Mesenchymal stem cell (in vitro differentiated cells and primary cell): ENCODE results near the gene NDUFV3.
"Not testable (repeated sequence)": the region's sequence is repeated elsewhere in the genome, so short reads cannot be mapped to it uniquely, and the experiment has no call there.

Experiments
- DNase-seq: peaks from one replicate; pipeline ENCODE4 v3.0.0-alpha.2; 2013
- H2AFZ ChIP-seq: one replicate; pipeline ENCODE4 v1.6.1; 2013; ENCODE audit warnings: low read depth, mild to moderate bottlenecking, control low read depth, inconsistent platforms, low read length, moderate library complexity
- H2AK5ac ChIP-seq: 2 replicates; pipeline ENCODE4 v1.6.1; 2013; ENCODE audit warnings: low read length, moderate library complexity, mild to moderate bottlenecking, inconsistent platforms; ENCODE audit not compliant: severe bottlenecking
- H2BK120ac ChIP-seq: one replicate; pipeline ENCODE4 v1.6.1; 2013; ENCODE audit warnings: low read depth, mild to moderate bottlenecking, inconsistent platforms, low read length, moderate library complexity
- H2BK12ac ChIP-seq, 2 experiments: one replicate each; pipeline ENCODE4 v1.6.1; 2013; ENCODE audit warnings: inconsistent platforms in 2 of 2, low read length in 2 of 2, mild to moderate bottlenecking in 2 of 2, moderate library complexity in 2 of 2, control low read depth in 1 of 2
- H2BK15ac ChIP-seq: one replicate; pipeline ENCODE4 v1.6.1; 2013; ENCODE audit warnings: mild to moderate bottlenecking, low read depth, inconsistent platforms; ENCODE audit not compliant: poor library complexity, severe bottlenecking
- H2BK5ac ChIP-seq: 2 replicates; pipeline ENCODE4 v1.6.1; 2013; ENCODE audit warnings: low read depth, mild to moderate bottlenecking, low read length, control low read depth, inconsistent platforms; ENCODE audit not compliant: poor library complexity, severe bottlenecking
- H3K14ac ChIP-seq, 2 experiments: one replicate each; pipeline ENCODE4 v1.6.1; 2013; ENCODE audit warnings: inconsistent platforms in 2 of 2, low read length in 2 of 2, control low read depth in 1 of 2, mild to moderate bottlenecking in 1 of 2, moderate library complexity in 1 of 2
- H3K18ac ChIP-seq, 2 experiments: one replicate each; pipeline ENCODE4 v1.6.1; 2013; ENCODE audit warnings: inconsistent platforms in 2 of 2, low read length in 2 of 2, control low read depth in 1 of 2, low read depth in 1 of 2, mild to moderate bottlenecking in 1 of 2
- H3K23ac ChIP-seq, 2 experiments: one replicate each; pipeline ENCODE4 v1.6.1; 2013; ENCODE audit warnings: inconsistent platforms in 2 of 2, low read length in 2 of 2, mild to moderate bottlenecking in 2 of 2, moderate library complexity in 2 of 2, control low read depth in 1 of 2
- H3K27ac ChIP-seq: 2 replicates; pipeline ENCODE4 v1.5.1; 2013; ENCODE audit warnings: mild to moderate bottlenecking, moderate library complexity, low read length, control low read depth, inconsistent platforms; ENCODE audit not compliant: poor library complexity, severe bottlenecking
- H3K27me3 ChIP-seq, 2 experiments: 2 replicates each; pipeline versions ENCODE4 v1.6.1 to v1.7.0; 2013; ENCODE audit warnings: low read length in 2 of 2, mild to moderate bottlenecking in 2 of 2, moderate library complexity in 2 of 2, control low read depth in 1 of 2, inconsistent platforms in 1 of 2; ENCODE audit not compliant: control insufficient read depth in 1 of 2, insufficient read depth in 1 of 2
- H3K36me3 ChIP-seq, 2 experiments: 2 replicates each; pipeline versions ENCODE4 v1.6.1 to v1.7.0; 2013; ENCODE audit warnings: low read length in 2 of 2, control low read depth in 1 of 2, inconsistent platforms in 1 of 2, low read depth in 1 of 2, mild to moderate bottlenecking in 1 of 2; ENCODE audit not compliant: insufficient read depth in 2 of 2, control insufficient read depth in 1 of 2
- H3K4ac ChIP-seq, 2 experiments: one replicate each; pipeline ENCODE4 v1.6.1; 2013; ENCODE audit warnings: inconsistent platforms in 2 of 2, low read length in 2 of 2, mild to moderate bottlenecking in 2 of 2, moderate library complexity in 2 of 2, control low read depth in 1 of 2, low read depth in 1 of 2
- H3K4me1 ChIP-seq: 2 replicates; pipeline ENCODE4 v1.6.1; 2013; ENCODE audit warnings: low read depth, low read length, control low read depth; ENCODE audit not compliant: control insufficient read depth, insufficient read depth
- H3K4me2 ChIP-seq: 2 replicates; pipeline ENCODE4 v1.6.1; 2013; ENCODE audit warnings: low read length, mild to moderate bottlenecking, inconsistent platforms; ENCODE audit not compliant: poor library complexity, severe bottlenecking
- H3K4me3 ChIP-seq, 2 experiments: 2 replicates each; pipeline versions ENCODE4 v1.5.1 to v1.7.0; 2013; ENCODE audit warnings: low read length in 2 of 2, mild to moderate bottlenecking in 2 of 2, control low read depth in 1 of 2, low read depth in 1 of 2; ENCODE audit not compliant: insufficient read depth in 1 of 2
- H3K79me1 ChIP-seq: replicated peaks from 2 replicates; pipeline ENCODE4 v1.6.1; 2013; ENCODE audit warnings: mild to moderate bottlenecking, control low read depth, low read length, inconsistent platforms; ENCODE audit not compliant: poor library complexity, severe bottlenecking
- H3K9ac ChIP-seq: 2 replicates; pipeline ENCODE4 v1.7.0; 2013; ENCODE audit warnings: mild to moderate bottlenecking, low read length, moderate library complexity
- H3K9me3 ChIP-seq: 2 replicates; pipeline ENCODE4 v1.7.0; 2013; ENCODE audit warnings: mild to moderate bottlenecking, low read length; ENCODE audit not compliant: control insufficient read depth
- H4K8ac ChIP-seq: one replicate; pipeline ENCODE4 v1.6.1; 2013; ENCODE audit warnings: inconsistent platforms, mild to moderate bottlenecking, low read length, moderate library complexity
- H4K91ac ChIP-seq: one replicate; pipeline ENCODE4 v1.6.1; 2013; ENCODE audit warnings: mild to moderate bottlenecking, low read length, inconsistent platforms
- WGBS: methylation state at CpG from one replicate; pipeline ENCODE4 v1.1.7; 2013; ENCODE audit warnings: mixed read lengths; 5-methylcytosine and 5-hydroxymethylcytosine counted together

Gene NDUFV3

DNA sequence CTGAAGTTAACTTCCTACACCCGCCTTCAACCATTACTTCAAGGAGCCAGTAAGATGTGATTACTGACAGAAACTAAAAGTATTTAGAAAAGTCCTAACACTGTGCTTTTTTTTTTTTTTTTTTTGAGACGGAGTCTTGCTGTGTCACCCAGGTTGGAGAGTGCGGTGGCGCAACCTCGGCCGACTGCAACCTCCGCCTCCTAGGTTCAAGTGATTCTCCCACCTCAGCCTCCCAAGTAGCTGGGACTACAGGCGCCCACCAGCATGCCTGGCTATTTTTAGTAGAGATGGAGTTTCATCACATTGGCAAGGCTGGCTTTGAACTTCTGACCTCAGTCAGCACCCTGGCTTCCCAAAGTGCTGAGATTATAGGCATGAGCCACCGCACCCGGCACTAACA, 17.3 kb upstream of the NDUFV3 start:
- 94% methylated on average over 3 of the region's 10 CpGs for WGBS
- not testable (repeated sequence) for H2BK5ac ChIP-seq, H4K91ac ChIP-seq, H3K27me3 ChIP-seq, H4K8ac ChIP-seq, H3K14ac ChIP-seq, H2AK5ac ChIP-seq, H3K27ac ChIP-seq, H3K23ac ChIP-seq, H3K18ac ChIP-seq, H2AFZ ChIP-seq, H2BK12ac ChIP-seq, H2BK120ac ChIP-seq, H3K4ac ChIP-seq, H3K9me3 ChIP-seq, H3K4me1 ChIP-seq, DNase-seq, H2BK15ac ChIP-seq, H3K4me3 ChIP-seq, H3K4me2 ChIP-seq, H3K9ac ChIP-seq
- Histone ChIP-seq H3K36me3 (peaks cover 38 to 42% of the 10 kb centered on the region in 2 experiments), H3K79me1 (peaks cover 33% of the 10 kb centered on the region)

DNA sequence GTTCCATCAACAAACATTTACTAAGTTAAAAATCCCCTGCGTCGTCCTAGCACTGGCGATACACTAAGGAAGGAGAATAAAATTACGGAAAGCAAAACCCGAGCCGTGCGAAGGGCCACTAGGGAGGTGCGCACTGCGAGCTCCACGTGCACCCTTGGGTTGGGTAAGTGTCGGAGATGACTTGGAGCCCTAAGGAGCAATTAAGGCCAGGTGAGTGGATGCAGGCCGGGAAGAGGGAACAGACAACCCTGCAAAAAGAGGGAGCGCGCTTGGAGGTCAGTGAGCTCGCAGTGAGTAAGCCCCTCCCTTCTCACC, 14.5 kb upstream of the NDUFV3 start:
- Histone ChIP-seq H3K27ac (peak overlapping the region; percentile 70), H3K9me3 (no peaks in the 10 kb centered on the region), H3K9ac (peak overlapping the region; percentile 92), H2AK5ac (no peak overlapping the region), H2AFZ (peak overlapping the region; percentile 16), H3K4me1 (peaks cover 3% of the 10 kb centered on the region), H3K4me2 (peak overlapping the region; percentile 97), H2BK5ac (no peak overlapping the region), H2BK15ac (no peak overlapping the region), H4K8ac (peak overlapping the region; percentile 81), H3K27me3 (no peaks in the 10 kb centered on the region), H3K14ac (no peak overlapping the region), H3K79me1 (peaks cover 20% of the 10 kb centered on the region), H3K36me3 (peaks cover 13 to 22% of the 10 kb centered on the region in 2 experiments), H3K23ac (no peak overlapping the region), H3K18ac (peak overlapping the region; percentile 80 to 94), H4K91ac (peak overlapping the region; percentile 50), H3K4me3 (peak overlapping the region; percentile 88 to 97), H2BK12ac (no peak overlapping the region), H3K4ac (peak overlapping the region in 1 of 2 experiments; percentile 47), H2BK120ac (no peak overlapping the region)
- no peak for DNase-seq
- 2% methylated on average over 15 of the region's 15 CpGs for WGBS

DNA sequence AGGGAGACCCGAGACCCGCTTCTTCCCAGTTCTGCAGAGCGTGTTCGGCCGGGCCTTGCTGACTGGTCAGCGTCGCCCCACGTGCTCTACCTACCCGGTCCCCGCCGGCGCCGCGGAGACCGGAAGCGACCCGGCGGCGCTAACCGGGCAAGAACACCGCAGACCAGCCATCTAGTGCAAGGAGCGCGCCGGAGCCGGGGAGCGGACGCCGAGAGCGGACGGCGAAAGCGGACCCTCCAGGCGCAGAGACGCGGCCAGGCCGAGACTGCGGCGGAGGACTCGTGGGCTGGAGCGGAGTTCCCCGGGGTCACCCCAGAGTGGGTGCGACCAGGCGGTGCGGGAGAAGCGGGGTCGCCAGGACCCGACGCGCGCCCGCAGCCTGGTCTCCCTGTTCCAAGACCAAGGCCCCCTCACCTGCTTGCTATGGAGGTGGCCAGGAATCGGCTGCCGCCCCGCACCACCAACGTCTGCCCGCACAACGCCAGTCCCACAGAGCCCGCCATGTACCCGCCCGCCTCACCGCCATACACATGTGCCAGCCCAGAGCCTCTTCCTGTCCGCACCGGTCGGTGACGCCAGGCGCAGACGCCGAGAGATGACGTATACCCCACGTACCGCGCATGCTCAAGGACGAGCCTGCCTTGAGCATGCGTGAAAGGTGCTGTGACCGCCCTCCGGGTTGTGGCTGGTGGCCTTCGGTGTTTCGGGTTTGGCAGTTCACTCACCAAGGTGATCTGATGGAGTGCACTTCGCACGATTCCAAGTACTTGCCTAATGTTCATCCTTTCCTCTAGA, 13.9 kb upstream of the NDUFV3 start, which contains the start of gene WDR4:
TSS of gene WDR4 (minus strand) at position 547 of the 795 bp plus-strand sequence. CDS start at position 503, 44 bp downstream.
- WGBS: under 1% methylated on average over 79 of the region's 80 CpGs
- H4K8ac ChIP-seq: peak within 1 kb of the TSS; percentile 87
- no peaks in the 10 kb centered on the region for H3K27me3 ChIP-seq
- H3K9ac ChIP-seq: peak within 1 kb of the TSS; percentile 92
- H3K4ac ChIP-seq: peak within 1 kb of the TSS; percentile 79 to 81
- H3K23ac ChIP-seq: peak within 1 kb of the TSS in 1 of 2 experiments; percentile 84
- H2BK120ac ChIP-seq: peak within 1 kb of the TSS; percentile 54
- peaks cover 3% of the 10 kb centered on the region for H3K4me1 ChIP-seq
- peak within 1 kb of the TSS; percentile 97 for H3K4me2 ChIP-seq
- H3K9me3 ChIP-seq: no peaks in the 10 kb centered on the region
- peak within 1 kb of the TSS; percentile 70 for H3K27ac ChIP-seq
- peaks cover 13 to 21% of the 10 kb centered on the region in 2 experiments for H3K36me3 ChIP-seq
- H2AFZ ChIP-seq: peak within 1 kb of the TSS; percentile 46
- peak; percentile 97 for DNase-seq
- H2BK15ac ChIP-seq: peak within 1 kb of the TSS; percentile 96
- no peak within 1 kb of the TSS for H2BK5ac ChIP-seq
- H3K18ac ChIP-seq: peak within 1 kb of the TSS; percentile 80 to 94
- no peak within 1 kb of the TSS for H2AK5ac ChIP-seq
- peak within 1 kb of the TSS; percentile 93 for H4K91ac ChIP-seq
- H2BK12ac ChIP-seq: no peak within 1 kb of the TSS
- peak within 1 kb of the TSS; percentile 88 to 97 for H3K4me3 ChIP-seq
- H3K14ac ChIP-seq: peak within 1 kb of the TSS in 1 of 2 experiments; percentile 36
- H3K79me1 ChIP-seq: peaks cover 18% of the 10 kb centered on the region

DNA sequence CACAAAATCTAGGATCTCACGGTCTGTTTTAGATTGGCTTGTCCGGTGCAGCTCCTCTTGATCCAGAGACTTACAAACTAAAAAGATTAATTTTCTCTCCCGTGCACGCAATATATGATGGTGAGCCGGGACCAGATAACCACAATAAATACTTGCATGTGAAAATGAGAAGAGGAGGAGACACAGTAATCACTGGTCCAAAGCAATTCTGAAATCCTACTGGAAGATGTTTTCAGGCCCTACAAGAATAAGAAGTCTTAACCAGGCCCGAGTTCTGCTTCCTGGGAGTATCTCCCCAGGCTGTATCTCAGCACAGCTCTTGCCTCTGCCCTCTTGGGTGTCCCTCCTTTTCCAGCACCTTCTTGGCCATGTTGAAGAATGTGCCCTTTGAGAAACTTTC, 12.8 kb upstream of the NDUFV3 start:
- Histone ChIP-seq H4K91ac (peak overlapping the region; percentile 27), H2AK5ac (peak overlapping the region; percentile 89), H3K14ac (no peak overlapping the region), H3K18ac (no peak overlapping the region), H2BK120ac (no peak overlapping the region), H3K36me3 (peaks cover 9 to 17% of the 10 kb centered on the region in 2 experiments), H2BK12ac (no peak overlapping the region), H3K27me3 (no peaks in the 10 kb centered on the region), H3K27ac (no peak overlapping the region), H2BK15ac (no peak overlapping the region), H3K4ac (no peak overlapping the region), H2BK5ac (no peak overlapping the region), H3K4me3 (peak overlapping the region in 1 of 2 experiments; percentile 88), H3K9ac (peak overlapping the region; percentile 92), H2AFZ (no peak overlapping the region), H3K9me3 (no peaks in the 10 kb centered on the region), H3K23ac (no peak overlapping the region), H4K8ac (peak overlapping the region; percentile 88), H3K4me1 (peaks cover 3% of the 10 kb centered on the region), H3K79me1 (peaks cover 17% of the 10 kb centered on the region), H3K4me2 (peak overlapping the region; percentile 86)
- WGBS: 95% methylated on average over 6 of the region's 6 CpGs
- no peak for DNase-seq
